ENCODE results near the gene MYH9.

MYH9 gene

GRCh38 chr22:36319595-36320497 lies 67.9 kb downstream of the MYH9 start:
- POLR2A ChIA-PET = no interaction called here
- DNase-seq (ENCODE audit: extremely low spot score) = no peak
- TF ChIP-seq ARNT (IDR thresholded peaks at IDR 0.05) (no peak), FOXK2 (IDR thresholded peaks at IDR 0.05) (no peak), TARDBP (IDR thresholded peaks at IDR 0.05) (no peak), PKNOX1 (IDR thresholded peaks at IDR 0.05) (no peak), LEF1 (IDR thresholded peaks at IDR 0.05; ENCODE audit: borderline replicate concordance) (no peak), FOXM1 (IDR thresholded peaks at IDR 0.05; ENCODE audit: borderline replicate concordance) (no peak), SUZ12 (IDR thresholded peaks at IDR 0.05) (no peak), BHLHE40 (IDR thresholded peaks at IDR 0.05; ENCODE audit: borderline replicate concordance) (no peak), ZNF384 (IDR thresholded peaks at IDR 0.05) (no peak), SP1 (IDR thresholded peaks at IDR 0.05) (no peak)
- CTCF ChIA-PET = no interaction called here

- CTCF ChIA-PET = interaction anchor here (0.7 kb wide), 1 partner anchor 158 kb away, joined by 3 read pairs; no protein-coding TSS in a partner anchor
Observed at GRCh38 chr22:36318442-36318841, 69.3 kb downstream of the MYH9 start.

GRCh38 chr22:36317658-36318271 lies 70.0 kb downstream of the MYH9 start:
- DNase-seq (ENCODE audit: extremely low spot score) = no peak
- ChIA-PET CTCF (no interaction called here), POLR2A (no interaction called here)
- TF ChIP-seq FOXM1 (IDR thresholded peaks at IDR 0.05; ENCODE audit: borderline replicate concordance) = no peak
- TF ChIP-seq HDGF (IDR thresholded peaks at IDR 0.05; ENCODE audit: borderline replicate concordance) = no peak
- TF ChIP-seq NFRKB (IDR thresholded peaks at IDR 0.05) = no peak
- TF ChIP-seq PKNOX1 (IDR thresholded peaks at IDR 0.05) = no peak
- TF ChIP-seq FOXA1 (IDR thresholded peaks at IDR 0.05) = no peak
- TF ChIP-seq ZNF384 (IDR thresholded peaks at IDR 0.05) = no peak
- TF ChIP-seq ELF4 (IDR thresholded peaks at IDR 0.05) = no peak
- TF ChIP-seq SUZ12 (IDR thresholded peaks at IDR 0.05) = no peak
- TF ChIP-seq LEF1 (IDR thresholded peaks at IDR 0.05; ENCODE audit: borderline replicate concordance) = no peak
- no peak for TF ChIP-seq FOXK2 (IDR thresholded peaks at IDR 0.05)

More at GRCh38 chr22:36318442-36318841, 69.3 kb downstream of the MYH9 start:
- POLR2A ChIA-PET = no interaction called here
- DNase-seq (ENCODE audit: extremely low spot score) = no peak
- no peak for TF ChIP-seq NFRKB (IDR thresholded peaks at IDR 0.05)
- TF ChIP-seq HDGF (IDR thresholded peaks at IDR 0.05; ENCODE audit: borderline replicate concordance) = no peak
- TF ChIP-seq FOXA1 (IDR thresholded peaks at IDR 0.05) = no peak
- no peak for TF ChIP-seq ARNT (IDR thresholded peaks at IDR 0.05)
- TF ChIP-seq FOXK2 (IDR thresholded peaks at IDR 0.05) = no peak
- TF ChIP-seq L3MBTL2 (conservative IDR thresholded peaks at IDR 0.05) = no peak
- TF ChIP-seq PKNOX1 (IDR thresholded peaks at IDR 0.05) = no peak
- no peak for TF ChIP-seq TARDBP (IDR thresholded peaks at IDR 0.05)
- no peak for TF ChIP-seq ZNF384 (IDR thresholded peaks at IDR 0.05)
- TF ChIP-seq SP1 (IDR thresholded peaks at IDR 0.05) = no peak
- TF ChIP-seq SUZ12 (IDR thresholded peaks at IDR 0.05) = no peak
- no peak for TF ChIP-seq CTBP1 (IDR thresholded peaks at IDR 0.05; ENCODE audit: borderline replicate concordance)
- TF ChIP-seq BHLHE40 (IDR thresholded peaks at IDR 0.05; ENCODE audit: borderline replicate concordance) = no peak

- CTCF ChIA-PET = no interaction called here
- TF ChIP-seq FOXM1 (IDR thresholded peaks at IDR 0.05; ENCODE audit: borderline replicate concordance) = no peak
- TF ChIP-seq TARDBP (IDR thresholded peaks at IDR 0.05) = no peak
- POLR2A ChIA-PET = no interaction called here
- DNase-seq (ENCODE audit: extremely low spot score) = no peak
Observed at GRCh38 chr22:36316419-36316818, 71.3 kb downstream of the MYH9 start.

- POLR2A ChIA-PET = no interaction called here
- CTCF ChIA-PET = no interaction called here
- TF ChIP-seq SP1 (IDR thresholded peaks at IDR 0.05) (no peak), ARNT (IDR thresholded peaks at IDR 0.05) (no peak), ZNF384 (IDR thresholded peaks at IDR 0.05) (no peak), HDGF (IDR thresholded peaks at IDR 0.05; ENCODE audit: borderline replicate concordance) (no peak), PKNOX1 (IDR thresholded peaks at IDR 0.05) (no peak), FOXA1 (IDR thresholded peaks at IDR 0.05) (no peak), TARDBP (IDR thresholded peaks at IDR 0.05) (no peak), FOXK2 (IDR thresholded peaks at IDR 0.05) (no peak), ELF4 (IDR thresholded peaks at IDR 0.05) (no peak), FOXM1 (IDR thresholded peaks at IDR 0.05; ENCODE audit: borderline replicate concordance) (no peak), NFRKB (IDR thresholded peaks at IDR 0.05) (no peak), L3MBTL2 (conservative IDR thresholded peaks at IDR 0.05) (no peak), SUZ12 (IDR thresholded peaks at IDR 0.05) (no peak), BHLHE40 (IDR thresholded peaks at IDR 0.05; ENCODE audit: borderline replicate concordance) (no peak), LEF1 (IDR thresholded peaks at IDR 0.05; ENCODE audit: borderline replicate concordance) (no peak), CTBP1 (IDR thresholded peaks at IDR 0.05; ENCODE audit: borderline replicate concordance) (no peak)
- DNase-seq (ENCODE audit: extremely low spot score) = no peak
Observed at GRCh38 chr22:36315325-36315724, 72.4 kb downstream of the MYH9 start.

Data from HEK293T (cell line).